AG08395 (cell line): ENCODE measurements around the gene CCDC152.
"Not testable (repeated sequence)": the region's sequence is repeated elsewhere in the genome, so short reads cannot be mapped to it uniquely, and the experiment has no call there.

ENCODE experiments used
- DNase-seq: peaks from one replicate; pipeline ENCODE4 v3.0.0; 2012; ENCODE audit warnings: mixed read lengths, low spot score

The CCDC152 gene

GRCh38 chr5:42756606-42757601 lies at the start of gene CCDC152:
Gene CCDC152 (plus strand): TSS chr5:42756818. CDS start chr5:42759122, 2,304 bp downstream.
- peak; percentile 17 for DNase-seq

- DNase-seq, result peak; percentile 36
Observed at GRCh38 chr5:42715785-42716184, 40.8 kb upstream of the CCDC152 start.

- peak; percentile 14 for DNase-seq
Observed at GRCh38 chr5:42718591-42718990, 38.0 kb upstream of the CCDC152 start.

- no peak for DNase-seq
Observed at GRCh38 chr5:42719034-42719433, 37.6 kb upstream of the CCDC152 start.

- DNase-seq, result no peak
Observed at GRCh38 chr5:42720251-42720650, 36.4 kb upstream of the CCDC152 start.

GRCh38 chr5:42721484-42721883 lies 35.1 kb upstream of the CCDC152 start:
- peak; percentile 5 for DNase-seq

- DNase-seq, result not testable (repeated sequence)
Observed at GRCh38 chr5:42734531-42735058, 22.0 kb upstream of the CCDC152 start.

- DNase-seq, result no peak
Observed at GRCh38 chr5:42740920-42741319, 15.7 kb upstream of the CCDC152 start.

- no peak for DNase-seq
Observed at GRCh38 chr5:42745426-42745825, 11.2 kb upstream of the CCDC152 start.

- DNase-seq, result no peak
Observed at GRCh38 chr5:42745856-42746255, 10.8 kb upstream of the CCDC152 start.

- no peak for DNase-seq
Observed at GRCh38 chr5:42749020-42749419, 7.6 kb upstream of the CCDC152 start.

GRCh38 chr5:42750507-42750906 lies 6.1 kb upstream of the CCDC152 start:
- DNase-seq, result no peak

- no peak for DNase-seq
Observed at GRCh38 chr5:42751044-42751443, 5.6 kb upstream of the CCDC152 start.

- no peak for DNase-seq
Observed at GRCh38 chr5:42753099-42753498, 3.5 kb upstream of the CCDC152 start.

GRCh38 chr5:42759456-42759855 lies 2.8 kb downstream of the CCDC152 start:
- DNase-seq, result no peak

GRCh38 chr5:42760426-42760825 lies 3.8 kb downstream of the CCDC152 start:
- no peak for DNase-seq

- no peak for DNase-seq
Observed at GRCh38 chr5:42761791-42762190, 5.2 kb downstream of the CCDC152 start.

GRCh38 chr5:42767491-42768105 lies 11.0 kb downstream of the CCDC152 start:
- peak; percentile 52 for DNase-seq

GRCh38 chr5:42768106-42768504 lies 11.5 kb downstream of the CCDC152 start:
- DNase-seq, result no peak

- no peak for DNase-seq
Observed at GRCh38 chr5:42770003-42770402, 13.4 kb downstream of the CCDC152 start.

- DNase-seq, result no peak
Observed at GRCh38 chr5:42772265-42772993, 15.8 kb downstream of the CCDC152 start.

GRCh38 chr5:42779083-42779482 lies 22.5 kb downstream of the CCDC152 start:
- no peak for DNase-seq
